Measurements from ENCODE around the gene ATP2A2.
"Not testable (repeated sequence)": the region's sequence is repeated elsewhere in the genome, so short reads cannot be mapped to it uniquely, and the experiment has no call there.

DNA sequence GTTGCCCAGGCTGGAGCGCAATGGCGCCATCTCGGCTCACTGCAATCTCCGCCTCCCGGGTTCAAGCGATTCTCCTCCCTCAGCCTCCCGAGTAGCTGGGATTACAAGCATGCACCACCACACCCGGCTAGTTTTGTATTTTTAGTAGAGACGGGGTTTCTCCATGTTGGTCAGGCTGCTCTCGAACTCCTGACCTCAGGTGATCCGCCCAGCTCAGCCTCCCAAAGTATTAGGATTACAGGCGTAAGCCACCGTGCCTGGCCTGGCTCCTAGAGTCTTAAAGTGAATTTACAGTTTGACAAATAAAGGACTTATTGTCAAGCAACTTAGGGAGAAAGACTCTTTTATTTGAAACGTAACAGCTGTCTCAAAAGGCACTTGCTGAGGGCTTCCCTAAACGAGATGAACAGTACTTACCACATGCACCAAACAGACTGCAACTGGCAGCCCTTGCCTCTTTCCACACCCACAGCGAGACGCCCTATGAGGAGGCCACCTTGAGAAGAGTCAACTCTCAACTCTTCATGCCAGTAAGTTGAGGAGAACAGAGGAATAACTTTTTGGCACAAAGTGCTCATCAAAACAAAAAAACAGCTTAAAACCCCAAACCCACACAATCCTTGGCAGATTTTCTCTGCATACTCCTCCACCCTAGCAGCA lies 97.2 kb downstream of the ATP2A2 start:
- not testable (repeated sequence) for TF ChIP-seq CTCF (IDR thresholded peaks at IDR 0.05 in 2 of 3, conservative IDR thresholded peaks at IDR 0.05 in 1 of 3; ENCODE audit: borderline replicate concordance in 1 of 3, insufficient read depth in 1 of 3, low read depth in 2 of 3, low read length in 2 of 3); SIN3A (IDR thresholded peaks at IDR 0.05; ENCODE audit: low read depth); POLR2A (IDR thresholded peaks at IDR 0.05; ENCODE audit: borderline replicate concordance, extremely low read depth, insufficient read depth, insufficient read length); SP1 (IDR thresholded peaks at IDR 0.05; ENCODE audit: low read depth); TCF7L2 (IDR thresholded peaks at IDR 0.05; ENCODE audit: borderline replicate concordance, extremely low read depth, insufficient read depth, insufficient read length); POLR2AphosphoS5 (IDR thresholded peaks at IDR 0.05; ENCODE audit: low read depth, low read length); CEBPB (IDR thresholded peaks at IDR 0.05; ENCODE audit: low read depth); FOSL1 (IDR thresholded peaks at IDR 0.05; ENCODE audit: low read depth); RAD21 (IDR thresholded peaks at IDR 0.05; ENCODE audit: low read depth); YY1 (IDR thresholded peaks at IDR 0.05; ENCODE audit: extremely low read depth, insufficient replicate concordance, low read depth, low read length)
- TF ChIP-seq, protein P1, sequence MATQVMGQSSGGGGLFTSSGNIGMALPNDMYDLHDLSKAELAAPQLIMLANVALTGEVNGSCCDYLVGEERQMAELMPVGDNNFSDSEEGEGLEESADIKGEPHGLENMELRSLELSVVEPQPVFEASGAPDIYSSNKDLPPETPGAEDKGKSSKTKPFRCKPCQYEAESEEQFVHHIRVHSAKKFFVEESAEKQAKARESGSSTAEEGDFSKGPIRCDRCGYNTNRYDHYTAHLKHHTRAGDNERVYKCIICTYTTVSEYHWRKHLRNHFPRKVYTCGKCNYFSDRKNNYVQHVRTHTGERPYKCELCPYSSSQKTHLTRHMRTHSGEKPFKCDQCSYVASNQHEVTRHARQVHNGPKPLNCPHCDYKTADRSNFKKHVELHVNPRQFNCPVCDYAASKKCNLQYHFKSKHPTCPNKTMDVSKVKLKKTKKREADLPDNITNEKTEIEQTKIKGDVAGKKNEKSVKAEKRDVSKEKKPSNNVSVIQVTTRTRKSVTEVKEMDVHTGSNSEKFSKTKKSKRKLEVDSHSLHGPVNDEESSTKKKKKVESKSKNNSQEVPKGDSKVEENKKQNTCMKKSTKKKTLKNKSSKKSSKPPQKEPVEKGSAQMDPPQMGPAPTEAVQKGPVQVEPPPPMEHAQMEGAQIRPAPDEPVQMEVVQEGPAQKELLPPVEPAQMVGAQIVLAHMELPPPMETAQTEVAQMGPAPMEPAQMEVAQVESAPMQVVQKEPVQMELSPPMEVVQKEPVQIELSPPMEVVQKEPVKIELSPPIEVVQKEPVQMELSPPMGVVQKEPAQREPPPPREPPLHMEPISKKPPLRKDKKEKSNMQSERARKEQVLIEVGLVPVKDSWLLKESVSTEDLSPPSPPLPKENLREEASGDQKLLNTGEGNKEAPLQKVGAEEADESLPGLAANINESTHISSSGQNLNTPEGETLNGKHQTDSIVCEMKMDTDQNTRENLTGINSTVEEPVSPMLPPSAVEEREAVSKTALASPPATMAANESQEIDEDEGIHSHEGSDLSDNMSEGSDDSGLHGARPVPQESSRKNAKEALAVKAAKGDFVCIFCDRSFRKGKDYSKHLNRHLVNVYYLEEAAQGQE (IDR thresholded peaks at IDR 0.05; ENCODE audit: low read depth), result not testable (repeated sequence)
- TF ChIP-seq, protein P2, sequence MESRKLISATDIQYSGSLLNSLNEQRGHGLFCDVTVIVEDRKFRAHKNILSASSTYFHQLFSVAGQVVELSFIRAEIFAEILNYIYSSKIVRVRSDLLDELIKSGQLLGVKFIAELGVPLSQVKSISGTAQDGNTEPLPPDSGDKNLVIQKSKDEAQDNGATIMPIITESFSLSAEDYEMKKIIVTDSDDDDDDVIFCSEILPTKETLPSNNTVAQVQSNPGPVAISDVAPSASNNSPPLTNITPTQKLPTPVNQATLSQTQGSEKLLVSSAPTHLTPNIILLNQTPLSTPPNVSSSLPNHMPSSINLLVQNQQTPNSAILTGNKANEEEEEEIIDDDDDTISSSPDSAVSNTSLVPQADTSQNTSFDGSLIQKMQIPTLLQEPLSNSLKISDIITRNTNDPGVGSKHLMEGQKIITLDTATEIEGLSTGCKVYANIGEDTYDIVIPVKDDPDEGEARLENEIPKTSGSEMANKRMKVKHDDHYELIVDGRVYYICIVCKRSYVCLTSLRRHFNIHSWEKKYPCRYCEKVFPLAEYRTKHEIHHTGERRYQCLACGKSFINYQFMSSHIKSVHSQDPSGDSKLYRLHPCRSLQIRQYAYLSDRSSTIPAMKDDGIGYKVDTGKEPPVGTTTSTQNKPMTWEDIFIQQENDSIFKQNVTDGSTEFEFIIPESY (IDR thresholded peaks at IDR 0.05; ENCODE audit: extremely low read depth, insufficient replicate concordance, low read length), result not testable (repeated sequence)
- TF ChIP-seq, protein P3, sequence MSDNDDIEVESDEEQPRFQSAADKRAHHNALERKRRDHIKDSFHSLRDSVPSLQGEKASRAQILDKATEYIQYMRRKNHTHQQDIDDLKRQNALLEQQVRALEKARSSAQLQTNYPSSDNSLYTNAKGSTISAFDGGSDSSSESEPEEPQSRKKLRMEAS (IDR thresholded peaks at IDR 0.05), result not testable (repeated sequence)
